GM19372 (cell line): Measurements from ENCODE around the gene SRSF2.
"Not testable (repeated sequence)": the region's sequence is repeated elsewhere in the genome, so short reads cannot be mapped to it uniquely, and the experiment has no call there.

Source experiments
- ATAC-seq: cut with Tn5 transposase; IDR thresholded peaks from one replicate; pipeline ENCODE4 v1.9.1; 2021; ENCODE audit warnings: mild to moderate bottlenecking, low read depth, moderate library complexity; ENCODE audit not compliant: unreplicated experiment

SRSF2 gene

DNA sequence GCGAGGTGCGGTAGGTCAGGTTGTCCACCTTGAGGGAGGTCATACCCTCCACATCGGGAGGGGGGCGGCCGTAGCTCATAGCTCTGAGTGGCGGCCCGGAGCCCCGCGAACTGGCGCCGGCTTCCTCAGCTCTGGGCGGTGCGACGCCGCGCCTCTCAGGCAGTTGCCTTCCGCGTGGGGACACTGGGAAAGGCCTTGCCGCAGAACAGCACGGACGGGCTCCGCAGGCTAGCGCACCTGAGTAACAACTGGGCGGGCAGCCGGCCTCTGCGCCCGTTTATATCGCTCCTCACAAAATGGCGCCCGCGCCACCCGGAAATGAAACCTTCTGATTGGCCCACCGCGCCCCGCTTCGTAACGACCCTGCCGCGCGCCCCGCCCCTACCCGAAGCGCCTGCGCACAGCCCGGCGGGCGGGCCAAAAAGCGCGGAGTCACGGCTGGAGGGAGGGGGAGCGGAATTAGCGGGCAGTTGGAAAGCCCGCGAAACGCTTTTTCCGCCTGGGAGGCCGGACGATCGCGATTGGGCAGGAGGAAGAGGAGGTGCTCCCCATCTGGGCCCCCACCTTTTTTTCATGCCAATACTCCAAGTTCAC is at the start of gene SRSF2:
TSS of gene SRSF2 (minus strand) at position 250 of the 594 bp plus-strand sequence. CDS start at position 79, 171 bp downstream.
- ATAC-seq = peak; percentile 61

DNA sequence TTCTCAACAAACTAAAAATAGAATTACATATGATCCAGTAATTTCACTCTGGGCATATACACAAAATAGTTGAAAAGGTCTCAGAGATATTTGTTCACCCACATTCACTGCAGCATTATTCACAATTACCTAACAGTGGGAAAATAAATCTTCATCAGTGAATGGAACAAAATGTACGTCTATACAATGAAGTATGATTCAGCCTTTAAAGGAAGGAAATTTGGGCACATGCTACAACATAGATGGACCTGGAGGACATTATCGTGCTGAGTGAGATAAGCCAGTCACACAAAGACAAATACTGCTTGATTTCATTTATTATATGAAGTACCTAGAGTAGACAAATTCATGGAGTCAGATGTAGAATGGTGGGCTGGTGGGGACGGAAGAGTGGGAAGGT is 47.8 kb upstream of the SRSF2 start:
- no peak for ATAC-seq

DNA sequence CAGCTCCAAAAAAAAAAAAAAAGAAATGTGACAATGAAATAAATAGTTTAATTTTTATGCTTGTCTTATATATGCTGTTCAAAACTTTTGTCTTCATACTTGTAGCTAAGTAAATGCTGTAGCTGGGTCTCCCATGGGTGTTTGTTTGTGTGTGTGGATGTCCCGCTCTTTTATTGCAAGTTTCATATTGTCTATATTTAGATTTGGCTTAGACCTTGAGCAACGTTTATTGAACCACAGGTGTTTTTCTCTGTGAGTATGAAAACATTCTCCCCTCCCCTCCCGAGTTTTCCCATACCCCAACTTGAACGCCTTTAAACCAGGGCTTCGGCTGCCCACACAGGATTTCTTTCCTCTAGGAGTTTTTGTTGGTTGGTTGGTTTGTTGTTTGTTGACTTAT is 46.0 kb upstream of the SRSF2 start:
- ATAC-seq = no peak

GRCh38 chr17:76781056-76781982 is 44.2 kb upstream of the SRSF2 start:
- ATAC-seq = no peak

DNA sequence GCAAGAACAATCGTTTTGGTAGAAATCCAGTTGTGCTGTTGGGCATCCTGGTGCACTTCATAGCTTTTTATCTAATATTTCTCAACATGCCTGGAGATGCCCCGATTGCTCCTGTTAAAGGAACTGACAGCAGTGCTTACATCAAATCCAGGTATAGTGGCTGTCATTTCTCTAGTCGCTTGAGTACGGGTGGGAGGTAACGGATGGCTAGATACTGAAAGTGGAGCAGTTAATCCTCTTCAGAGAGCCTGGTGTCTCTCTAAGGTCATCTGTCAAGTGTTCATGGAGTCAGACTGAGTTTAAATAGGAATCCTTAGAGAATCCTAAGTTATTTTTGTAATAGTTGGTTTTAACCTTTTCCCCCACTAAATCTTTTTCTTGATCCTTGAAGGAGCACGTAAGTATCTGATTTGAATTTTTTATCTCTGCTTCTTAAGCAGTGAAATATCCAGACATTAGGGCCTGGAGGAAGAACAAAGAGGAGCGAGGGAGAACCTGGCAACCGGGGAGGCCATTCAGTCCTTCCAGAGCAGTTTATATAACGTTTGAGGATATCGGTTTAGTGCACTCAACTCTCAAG is 38.0 kb upstream of the SRSF2 start:
- ATAC-seq = no peak

DNA sequence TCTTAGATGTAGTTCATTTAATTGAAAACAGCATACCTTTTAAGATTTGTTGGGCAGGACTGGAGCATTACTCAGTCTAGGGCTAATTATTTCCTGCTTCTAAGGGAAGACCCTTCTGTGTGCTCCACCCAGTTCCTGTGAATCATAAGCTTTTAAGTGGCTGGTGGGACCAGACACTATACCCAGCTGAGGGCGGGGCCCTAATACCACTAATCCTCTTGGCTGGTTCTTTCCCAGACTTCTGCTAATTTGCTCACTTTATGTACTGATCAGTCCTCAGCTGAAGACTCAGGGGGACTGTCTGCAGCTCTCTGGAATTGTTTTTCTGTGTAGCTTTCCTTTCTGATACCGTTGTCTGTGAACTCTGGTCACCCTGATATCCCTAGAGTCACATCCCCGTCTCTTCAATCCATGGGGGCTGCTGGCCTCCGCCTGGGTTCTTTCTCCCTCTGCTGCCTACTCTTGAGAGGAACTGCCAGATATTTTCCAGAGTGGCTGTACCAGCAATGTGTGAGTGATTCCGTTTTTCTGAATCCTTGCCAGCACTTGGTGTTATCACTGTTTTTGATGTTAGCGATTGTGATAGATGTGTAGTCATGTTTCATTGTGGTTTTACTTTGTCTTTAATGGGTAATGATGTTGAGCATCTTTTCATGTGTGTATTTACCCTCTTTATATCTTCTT is 35.9 kb upstream of the SRSF2 start:
- ATAC-seq = no peak

GRCh38 chr17:76758570-76758969 is 21.4 kb upstream of the SRSF2 start:
- no peak for ATAC-seq

DNA sequence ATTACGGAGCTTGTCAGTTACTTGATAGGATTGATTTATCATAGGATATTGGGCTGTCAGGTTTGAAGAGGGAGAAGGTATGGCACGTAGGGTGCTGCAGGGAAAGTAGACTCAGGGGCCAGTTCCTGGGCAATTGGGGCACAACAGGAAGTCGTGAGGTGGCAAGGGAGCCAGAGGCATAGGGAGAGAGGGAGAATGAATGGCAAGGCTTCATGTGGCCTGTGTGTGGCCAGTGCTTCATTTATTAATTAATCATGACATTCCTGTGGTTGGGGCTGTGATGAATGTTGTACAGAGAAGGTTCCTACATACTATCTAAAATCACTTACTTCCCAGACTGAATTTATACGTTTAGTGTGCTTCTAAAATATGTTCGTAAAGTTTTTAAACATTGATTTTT is 20.1 kb upstream of the SRSF2 start:
- ATAC-seq = no peak

GRCh38 chr17:76755285-76755684 is 18.2 kb upstream of the SRSF2 start:
- ATAC-seq = no peak

DNA sequence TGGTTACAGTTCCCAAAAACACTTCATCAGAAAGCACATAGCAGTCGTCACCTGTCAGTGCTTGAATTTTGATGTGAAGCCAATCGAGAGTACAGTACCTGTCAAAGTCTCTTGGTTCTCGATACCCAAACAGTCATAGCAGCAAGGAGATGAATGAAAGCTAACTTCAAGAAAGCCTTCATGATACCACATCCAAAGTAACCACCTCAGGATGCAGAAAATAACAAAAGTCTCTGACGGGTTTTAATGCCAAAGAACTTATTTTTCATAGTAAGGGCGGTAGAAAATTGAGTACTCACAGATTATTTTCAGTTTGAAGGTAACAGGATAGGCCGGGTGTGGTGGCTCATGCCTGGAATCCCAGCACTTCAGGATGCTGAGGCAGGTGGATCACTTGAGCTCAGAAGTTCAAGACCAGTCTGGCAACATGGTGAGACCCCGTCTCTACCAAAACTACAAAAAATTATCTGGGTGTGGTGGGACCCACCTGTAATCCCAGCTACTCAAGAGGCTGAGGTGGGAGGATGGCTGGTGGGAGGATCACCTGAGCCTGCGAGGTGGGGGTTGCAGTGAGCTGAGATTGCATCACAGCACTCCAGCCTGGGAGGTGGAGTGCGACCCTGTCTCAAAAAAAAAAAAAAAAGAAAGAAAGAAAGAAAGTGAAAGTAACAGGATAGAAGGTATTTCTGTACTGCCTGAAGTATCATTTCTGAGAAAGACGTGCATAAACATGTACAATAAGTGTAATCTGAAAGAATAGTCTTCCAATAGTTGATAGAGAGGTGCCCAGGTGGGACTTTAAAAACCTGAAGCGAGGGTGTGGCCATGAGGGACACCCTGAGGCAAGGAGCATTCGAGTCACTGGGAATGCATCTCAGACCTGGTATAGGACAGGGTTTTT is 16.2 kb upstream of the SRSF2 start:
- ATAC-seq = no peak

DNA sequence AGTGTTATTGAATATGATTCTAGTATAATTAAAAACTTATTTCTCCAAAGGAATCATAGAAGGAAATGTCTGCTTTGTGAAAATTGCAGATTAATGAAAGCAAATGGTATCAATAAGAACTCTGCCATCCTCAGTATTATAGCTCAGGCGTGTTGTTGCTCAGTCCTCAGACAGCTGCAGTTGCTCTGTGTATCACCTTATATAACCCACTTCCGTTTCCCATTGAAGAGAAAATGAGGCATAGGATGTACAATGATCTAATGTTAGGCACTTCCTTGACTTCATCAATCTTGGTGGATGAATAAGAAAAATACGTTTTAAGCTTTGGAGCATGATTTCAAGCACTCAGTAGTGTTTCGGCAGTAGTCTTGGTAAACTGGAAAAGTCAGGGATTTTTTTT is 14.9 kb upstream of the SRSF2 start:
- no peak for ATAC-seq

GRCh38 chr17:76751416-76751993 is 14.4 kb upstream of the SRSF2 start:
- ATAC-seq = no peak

DNA sequence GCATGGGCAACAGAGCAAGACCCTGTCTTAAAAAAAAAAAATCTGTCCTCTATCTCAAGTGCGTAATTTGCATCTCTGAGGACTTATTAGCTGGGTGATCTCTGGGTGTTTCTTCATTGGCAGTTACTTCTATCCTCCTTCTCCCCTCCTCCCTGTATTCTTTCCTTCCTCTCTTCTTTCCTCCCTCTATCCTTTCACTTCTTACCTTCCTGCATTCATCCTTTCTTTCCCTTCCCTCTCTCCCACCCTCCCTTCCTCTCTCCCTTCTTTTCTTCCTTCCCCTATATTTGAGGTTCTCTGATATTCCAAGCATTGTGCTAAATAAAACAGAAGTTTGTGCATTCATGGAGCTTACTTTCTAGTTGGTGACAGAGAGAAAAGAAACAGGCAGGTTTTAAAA is 11.5 kb upstream of the SRSF2 start:
- ATAC-seq = no peak

DNA sequence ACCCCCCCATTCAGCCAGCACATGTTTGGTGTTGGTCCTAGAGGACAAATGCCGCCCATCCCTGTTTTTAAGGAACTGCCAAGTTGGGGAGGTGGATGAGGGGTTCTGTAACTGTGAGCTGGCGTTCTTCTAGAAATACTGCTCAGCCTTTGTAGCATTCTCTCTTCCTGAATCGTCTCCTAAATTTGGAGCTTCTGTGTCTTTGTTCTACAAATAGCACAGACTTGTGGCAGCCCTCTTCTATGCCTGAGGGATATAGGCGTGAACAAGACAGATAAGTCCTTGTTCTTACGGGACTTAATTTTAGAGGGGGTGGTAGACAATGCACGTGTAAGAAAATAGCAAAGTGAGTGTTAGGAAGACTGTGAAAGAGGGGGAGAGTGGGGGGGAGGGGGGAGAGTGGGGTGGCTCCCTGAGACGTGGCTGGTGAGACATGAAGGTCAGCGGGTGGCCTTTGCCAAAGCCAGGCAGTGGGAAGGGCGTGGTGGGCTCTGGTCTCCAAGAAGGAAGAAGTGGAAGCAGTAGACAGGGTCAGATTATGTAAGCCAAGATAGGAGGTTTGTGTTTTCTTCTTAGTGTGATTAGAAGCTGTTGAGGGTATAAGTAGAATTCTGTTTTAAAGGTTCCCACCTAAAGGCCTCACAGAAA is 10.7 kb upstream of the SRSF2 start:
- ATAC-seq = no peak

GRCh38 chr17:76745785-76746184 is 8.7 kb upstream of the SRSF2 start:
- ATAC-seq = not testable (repeated sequence)

GRCh38 chr17:76744747-76745146 is 7.6 kb upstream of the SRSF2 start:
- ATAC-seq = no peak

- no peak for ATAC-seq
Measured at GRCh38 chr17:76742958-76743357, 5.8 kb upstream of the SRSF2 start.

DNA sequence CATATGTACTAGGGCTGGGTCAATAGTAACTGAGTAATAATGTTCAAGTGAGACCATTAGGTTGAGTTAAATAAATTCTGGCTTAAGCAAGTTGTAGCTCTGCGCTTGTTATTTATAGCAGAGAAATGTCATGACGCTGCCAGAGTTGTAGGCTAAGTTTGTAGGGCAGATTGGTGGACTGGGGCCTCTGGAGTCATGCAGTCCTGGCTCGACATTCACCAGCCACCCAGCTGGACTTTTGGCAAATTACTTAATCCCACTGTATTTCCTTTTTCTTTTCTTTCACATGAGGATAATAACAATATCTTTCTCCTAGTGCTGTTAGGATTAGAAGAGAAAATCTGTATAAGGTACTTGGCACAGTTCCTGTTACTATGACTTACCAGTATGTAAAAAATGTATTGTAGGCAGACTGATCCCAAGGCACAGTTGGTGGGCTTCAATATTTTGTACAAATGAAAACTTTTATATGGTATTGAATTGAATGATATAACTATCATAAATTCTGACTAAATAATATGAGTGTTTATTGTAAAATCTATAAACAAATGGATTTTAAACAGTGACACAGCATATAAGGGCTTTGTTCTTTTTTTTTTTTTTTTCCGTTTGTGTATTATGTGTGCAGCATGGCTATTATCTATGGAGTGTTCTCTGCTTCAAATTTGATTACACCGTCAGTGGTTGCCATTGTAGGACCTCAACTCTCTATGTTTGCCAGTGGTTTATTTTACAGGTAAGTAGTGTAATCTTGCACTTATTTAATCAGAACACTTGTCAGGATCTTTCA is 3.4 kb upstream of the SRSF2 start:
- no peak for ATAC-seq
